Measurements from ENCODE around the gene SLC15A1.
"Not testable (repeated sequence)": the region's sequence is repeated elsewhere in the genome, so short reads cannot be mapped to it uniquely, and the experiment has no call there.

The SLC15A1 gene

DNA sequence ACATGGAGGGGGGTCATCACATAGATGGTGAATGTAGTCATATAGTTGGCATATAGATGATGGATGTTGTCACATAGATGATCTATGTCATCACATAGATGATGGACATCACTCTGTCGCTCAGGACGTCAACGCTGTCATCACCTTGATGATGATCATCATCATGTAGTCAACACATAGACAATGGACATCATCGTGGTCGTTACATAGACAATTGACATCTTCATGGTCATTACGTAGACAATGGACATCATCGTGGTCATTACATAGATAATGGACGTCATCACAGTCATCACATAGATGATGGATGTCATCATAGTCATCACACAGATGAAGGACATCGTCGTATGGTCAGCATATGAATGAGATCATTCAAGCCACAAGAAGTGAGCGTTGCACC lies 28.6 kb upstream of the SLC15A1 start:
- no peak for DNase-seq

DNA sequence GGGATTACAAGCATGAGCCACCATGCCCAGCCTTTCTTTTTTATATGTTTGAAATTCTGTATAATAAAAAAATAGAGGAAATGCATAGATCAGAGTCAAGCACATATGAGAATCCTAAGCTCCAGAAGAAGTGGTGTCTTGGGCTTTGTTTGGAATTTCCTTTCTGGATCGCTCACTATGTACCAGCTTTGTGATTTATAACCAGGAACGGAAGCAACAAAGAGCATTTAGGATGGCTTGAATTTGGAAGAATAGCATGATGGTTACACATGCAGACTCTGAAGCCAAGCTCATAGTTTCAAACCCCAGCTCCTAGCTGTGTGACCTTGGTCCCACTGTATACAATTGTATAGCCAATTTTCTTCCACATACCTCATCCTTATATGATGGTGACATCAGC lies 28.0 kb upstream of the SLC15A1 start:
- DNase-seq: no peak

DNA sequence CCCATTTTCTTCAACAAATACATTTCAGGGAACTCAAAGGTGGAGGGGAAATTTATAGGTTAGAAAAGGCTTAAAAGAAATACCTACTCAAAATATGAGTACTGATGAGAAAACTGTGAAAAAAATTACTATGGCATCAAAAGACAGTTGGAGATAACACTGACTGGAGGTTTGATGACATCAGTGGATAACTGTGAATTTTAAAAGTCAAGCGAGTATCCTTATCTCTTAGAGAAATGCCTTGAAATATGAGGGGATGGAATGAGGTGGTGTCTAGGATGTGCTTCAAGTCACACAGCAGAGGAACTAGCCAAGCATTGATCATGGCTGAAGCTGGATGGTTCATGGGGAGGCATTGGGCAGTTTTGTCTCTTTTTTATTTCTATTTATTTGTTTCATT lies 27.2 kb upstream of the SLC15A1 start:
- DNase-seq: no peak

DNA sequence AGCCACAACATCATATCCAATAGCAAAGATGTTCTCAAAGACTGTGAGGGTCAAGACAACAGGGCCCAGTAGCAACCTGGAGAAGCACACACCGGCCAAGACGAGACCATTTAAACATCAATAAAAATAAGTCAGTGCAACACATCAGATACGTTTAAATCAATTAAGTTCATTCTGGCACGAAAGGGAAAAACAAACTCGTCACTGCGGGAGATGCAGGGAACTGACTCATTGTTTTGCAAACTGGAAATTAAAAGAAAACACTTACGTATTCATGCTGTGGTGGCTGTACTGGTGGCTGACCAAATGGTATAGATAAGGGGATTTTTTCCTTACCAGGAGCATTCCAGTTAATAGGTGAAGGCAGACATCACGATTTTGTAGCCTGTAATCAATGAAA lies 26.3 kb upstream of the SLC15A1 start:
- no peak for DNase-seq

DNA sequence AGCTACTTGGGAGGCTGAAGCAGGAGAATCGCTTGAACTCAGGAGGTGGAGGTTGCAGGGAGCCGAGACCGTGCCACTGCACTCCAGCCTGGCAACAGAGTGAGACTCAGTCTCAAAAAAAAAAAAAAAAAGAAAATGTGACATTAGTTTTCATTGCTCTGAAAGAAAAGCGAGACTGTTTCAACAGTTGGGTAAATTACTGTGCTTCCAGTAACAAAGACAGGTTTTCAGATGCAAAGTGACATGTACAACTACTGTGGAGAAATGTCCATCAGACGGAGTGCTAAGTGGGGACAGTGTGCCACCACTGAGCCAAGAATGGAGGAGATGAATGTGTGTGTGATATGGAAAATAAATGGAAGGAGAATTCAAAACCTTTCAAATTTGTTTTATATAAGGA lies 24.2 kb upstream of the SLC15A1 start:
- no peak for DNase-seq

DNA sequence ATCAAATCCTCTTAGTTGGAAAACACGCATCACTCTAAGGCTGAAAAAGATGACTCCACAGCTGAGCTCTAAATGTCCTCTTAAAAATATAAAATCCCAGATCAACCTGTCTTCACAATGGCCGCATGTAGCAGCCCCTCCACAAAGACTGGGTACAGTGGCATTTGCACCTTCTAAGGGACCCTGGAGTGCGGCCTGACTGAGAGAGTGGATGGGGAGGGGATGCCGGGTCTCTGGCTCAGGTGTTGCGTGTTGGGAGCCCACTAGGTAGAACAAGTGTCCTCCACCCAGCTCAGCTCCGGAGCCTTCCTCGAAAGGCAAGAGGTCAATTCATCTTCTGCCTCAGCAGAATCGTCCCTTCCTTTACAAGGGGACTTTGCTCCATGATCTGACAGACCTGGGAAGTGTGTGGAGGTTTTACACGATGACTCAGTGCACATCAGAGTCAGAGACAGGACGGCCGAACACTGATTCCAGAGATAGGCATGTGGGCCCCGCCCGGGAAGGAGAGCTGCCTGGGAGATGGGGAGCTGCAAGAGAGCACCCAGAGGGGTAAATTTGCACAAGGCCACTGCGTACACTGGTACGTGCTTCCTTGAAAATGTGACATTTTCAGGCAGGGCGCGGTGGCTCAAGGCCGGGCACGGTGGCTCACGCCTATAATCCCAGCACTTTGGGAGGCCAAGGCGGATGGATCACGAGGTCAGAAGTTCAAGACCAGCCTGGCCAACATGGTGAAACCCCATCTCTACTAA lies 23.5 kb upstream of the SLC15A1 start:
- no peak for DNase-seq

DNA sequence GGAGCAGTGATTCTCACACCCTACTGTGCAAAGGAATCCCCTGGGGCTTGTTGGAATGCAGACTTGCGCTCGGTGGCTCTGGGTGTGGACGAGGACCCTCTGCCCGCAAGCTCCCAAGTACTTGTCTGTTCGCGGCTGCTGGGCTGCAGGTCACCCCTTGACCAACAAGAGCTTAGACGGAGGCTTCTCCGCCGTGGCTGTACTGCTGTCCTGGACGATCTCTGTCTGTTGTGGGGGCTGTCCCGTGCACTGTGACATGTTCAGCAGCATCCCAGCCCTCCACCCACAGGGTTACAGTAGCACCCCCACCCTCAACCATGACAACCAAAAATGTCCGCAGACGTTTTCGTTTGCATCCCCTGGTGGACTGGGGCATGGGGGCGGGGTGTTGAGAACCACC lies 22.9 kb upstream of the SLC15A1 start:
- no peak for DNase-seq

DNA sequence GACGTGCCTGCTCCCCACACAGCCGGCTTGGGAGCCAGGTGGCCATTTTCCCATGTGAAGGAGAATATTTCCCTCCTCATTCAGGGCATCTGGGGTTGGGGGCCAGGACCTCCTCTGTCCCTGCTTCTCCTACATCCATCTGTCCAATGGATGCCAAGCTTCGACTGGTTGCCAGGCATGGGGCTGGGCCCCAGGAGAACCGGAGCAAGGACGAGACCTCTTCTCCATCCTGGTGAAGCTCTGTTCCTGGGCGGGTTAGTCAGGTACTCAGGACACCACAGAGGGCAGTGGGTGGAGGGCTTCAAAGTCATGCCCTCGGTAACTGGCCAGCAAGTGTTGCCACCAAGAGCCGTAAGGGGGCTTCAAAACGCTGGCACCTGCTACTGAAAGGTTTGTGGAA lies 22.3 kb upstream of the SLC15A1 start:
- DNase-seq: no peak

DNA sequence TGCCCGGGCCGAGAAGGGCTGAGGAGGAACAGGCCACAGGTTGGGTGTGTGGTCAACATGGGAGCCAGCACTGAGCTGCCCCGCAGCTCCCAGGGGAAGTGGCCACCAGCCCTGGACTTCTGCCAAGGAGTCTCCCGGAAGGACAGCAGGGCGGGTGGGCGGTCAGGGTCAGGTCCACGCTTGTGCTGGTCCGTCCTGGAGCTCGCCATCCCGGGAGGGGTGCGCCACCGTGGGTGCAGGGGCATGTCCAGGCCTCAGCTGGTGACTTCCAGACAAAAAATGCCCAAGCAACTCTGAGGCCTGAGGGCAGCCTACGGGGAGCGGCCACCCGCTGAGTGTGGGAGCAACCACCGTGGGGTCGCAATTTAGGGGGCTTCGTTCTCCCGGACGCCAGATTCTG lies 21.4 kb upstream of the SLC15A1 start:
- DNase-seq: no peak

DNA sequence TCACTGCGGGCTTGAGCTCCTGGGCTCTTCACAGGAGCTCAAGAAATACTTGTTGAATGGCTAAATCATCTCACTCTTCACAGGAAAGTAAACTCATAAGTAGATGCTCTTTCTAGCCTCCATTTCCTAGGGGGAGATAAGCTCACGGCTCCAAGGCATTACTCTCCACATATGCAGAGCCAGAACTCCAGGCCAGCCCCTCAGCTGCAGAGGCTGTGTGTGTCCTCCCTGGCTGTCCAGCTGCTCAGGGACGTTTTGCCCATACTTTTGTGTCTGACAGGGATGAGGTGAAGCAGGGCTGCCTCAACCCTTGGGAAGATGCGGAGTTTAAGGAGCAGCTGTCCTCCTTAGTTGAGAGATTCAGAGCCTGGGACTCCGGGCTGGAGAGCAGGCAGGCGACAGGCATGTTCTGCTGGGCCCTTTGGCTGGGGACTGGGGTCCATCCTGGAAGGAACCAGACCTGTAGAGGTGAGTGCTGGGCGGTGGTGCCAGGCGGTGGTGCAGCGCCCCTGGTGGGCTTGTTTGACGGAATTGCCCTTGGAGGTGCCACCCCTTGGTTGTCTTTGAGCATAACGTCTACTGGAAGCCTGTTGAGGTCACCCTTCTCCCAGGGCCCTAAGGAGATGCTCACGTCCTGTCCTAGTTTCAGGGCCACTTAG lies 20.5 kb upstream of the SLC15A1 start:
- DNase-seq: no peak

DNA sequence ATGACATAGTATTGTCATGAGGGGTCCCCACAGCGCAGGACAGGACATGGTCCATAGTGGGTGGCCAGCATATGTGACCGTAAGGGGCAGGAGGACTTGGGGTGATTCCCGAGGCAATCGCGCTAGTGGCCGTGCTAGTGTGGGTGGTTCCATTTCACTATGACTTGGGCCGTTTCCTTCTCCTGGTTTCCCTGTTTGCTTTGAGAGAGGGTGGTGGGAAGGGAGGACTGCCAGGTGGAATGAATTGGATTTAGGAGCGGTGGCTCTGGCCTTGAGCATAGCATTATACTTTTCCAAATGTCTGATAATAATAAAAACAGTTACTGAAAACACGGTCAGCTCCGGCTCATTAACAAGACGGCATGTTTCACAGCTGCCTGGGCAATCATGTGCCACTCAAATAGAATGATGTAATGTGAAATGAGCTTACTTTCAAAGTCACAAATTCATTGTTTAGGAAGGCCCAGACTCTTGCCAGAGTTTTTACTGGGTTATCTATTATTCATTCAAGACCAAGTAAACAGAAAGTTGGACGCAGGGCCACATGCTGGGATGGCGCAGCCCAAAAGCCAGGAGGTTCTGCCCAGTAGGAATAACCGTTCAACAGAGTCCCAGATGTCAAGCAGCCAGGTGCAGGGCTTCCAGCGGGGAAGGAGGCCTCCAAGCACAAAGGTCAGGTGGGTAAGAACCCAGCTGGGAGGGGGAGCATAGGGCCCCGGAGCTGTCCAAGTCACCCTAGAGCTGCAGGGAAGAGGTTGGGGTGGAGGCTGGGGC lies 19.6 kb upstream of the SLC15A1 start:
- DNase-seq: no peak

DNA sequence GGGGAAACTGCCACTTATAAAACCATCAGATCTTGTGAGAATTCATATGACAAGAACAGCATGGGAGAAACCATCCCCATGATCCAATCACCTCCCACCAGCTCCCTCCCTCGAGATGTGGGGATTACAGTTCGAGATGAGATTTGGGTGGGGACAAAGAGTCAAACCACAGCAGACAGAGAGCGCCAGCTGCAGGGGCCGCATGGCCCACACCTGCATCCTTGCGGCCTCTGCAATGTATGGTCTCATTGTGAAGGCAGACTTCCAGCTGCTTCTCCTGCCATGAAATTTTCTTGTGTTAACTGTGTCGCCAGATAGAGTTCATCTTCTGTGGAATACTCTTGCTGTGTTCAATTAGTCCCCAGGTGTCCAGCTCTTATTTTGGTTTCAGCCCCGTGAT lies 17.3 kb upstream of the SLC15A1 start:
- no peak for DNase-seq

DNA sequence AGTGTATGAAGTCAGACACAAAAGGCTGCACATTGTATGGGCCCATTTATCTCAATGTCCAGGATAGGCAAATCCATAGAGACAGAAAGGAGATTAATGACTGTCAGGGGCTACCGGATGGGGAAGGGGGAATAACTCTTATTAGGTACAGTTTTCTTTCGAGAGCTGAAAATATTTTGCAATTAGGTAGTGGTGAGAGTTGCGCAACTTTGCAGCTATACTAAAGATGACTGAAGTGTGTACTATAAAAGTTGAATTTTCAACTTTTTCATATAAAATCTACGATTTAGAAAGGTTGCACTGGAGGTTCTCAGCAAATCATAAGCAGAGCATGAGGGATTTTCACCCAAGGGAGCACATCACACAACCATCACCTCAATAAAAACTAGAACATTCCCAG lies 16.1 kb upstream of the SLC15A1 start:
- DNase-seq: no peak

DNA sequence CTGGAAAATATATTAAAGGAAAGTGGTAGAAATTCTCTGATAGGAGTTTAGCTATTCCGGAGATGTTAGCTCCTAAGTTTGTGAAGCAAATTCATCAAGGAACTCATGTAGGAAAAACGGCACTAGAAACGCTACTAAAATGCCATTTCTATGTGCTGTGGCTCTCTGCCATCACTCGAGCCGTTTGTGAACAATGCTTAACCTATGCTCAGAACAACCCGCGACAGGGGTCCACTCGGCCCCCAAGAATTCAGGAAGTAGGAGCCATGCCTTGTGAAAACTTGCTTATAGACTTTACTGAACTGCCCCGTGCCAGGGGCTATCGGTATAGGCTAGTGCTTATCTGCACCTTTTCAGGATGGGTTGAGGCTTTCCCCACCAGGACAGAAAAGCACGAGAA lies 14.2 kb upstream of the SLC15A1 start:
- no peak for DNase-seq

DNA sequence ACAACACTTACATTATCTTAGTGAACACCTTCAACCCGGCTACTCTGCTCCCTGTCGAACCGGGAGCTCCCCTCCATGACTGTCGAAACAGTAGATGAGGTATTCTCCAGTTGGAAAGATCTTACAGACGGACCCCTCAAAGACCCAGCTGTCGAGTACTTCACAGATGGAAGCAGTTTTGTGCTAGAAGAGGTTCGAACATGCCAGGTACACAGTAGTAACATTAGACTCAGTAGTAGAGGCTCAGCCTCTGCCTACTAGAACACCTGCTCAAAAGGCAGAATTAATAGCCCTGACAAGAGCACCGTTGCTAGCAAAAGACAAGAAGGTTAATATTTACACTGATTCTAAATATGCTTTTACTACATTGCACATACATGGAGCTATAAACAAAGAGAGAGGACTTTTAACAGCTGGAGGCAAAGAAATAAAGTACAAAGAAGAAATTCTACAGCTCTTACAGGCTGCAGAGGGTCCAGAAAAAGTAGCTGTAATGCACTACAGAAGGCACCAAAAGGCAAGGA lies 13.6 kb upstream of the SLC15A1 start:
- DNase-seq: no peak

DNA sequence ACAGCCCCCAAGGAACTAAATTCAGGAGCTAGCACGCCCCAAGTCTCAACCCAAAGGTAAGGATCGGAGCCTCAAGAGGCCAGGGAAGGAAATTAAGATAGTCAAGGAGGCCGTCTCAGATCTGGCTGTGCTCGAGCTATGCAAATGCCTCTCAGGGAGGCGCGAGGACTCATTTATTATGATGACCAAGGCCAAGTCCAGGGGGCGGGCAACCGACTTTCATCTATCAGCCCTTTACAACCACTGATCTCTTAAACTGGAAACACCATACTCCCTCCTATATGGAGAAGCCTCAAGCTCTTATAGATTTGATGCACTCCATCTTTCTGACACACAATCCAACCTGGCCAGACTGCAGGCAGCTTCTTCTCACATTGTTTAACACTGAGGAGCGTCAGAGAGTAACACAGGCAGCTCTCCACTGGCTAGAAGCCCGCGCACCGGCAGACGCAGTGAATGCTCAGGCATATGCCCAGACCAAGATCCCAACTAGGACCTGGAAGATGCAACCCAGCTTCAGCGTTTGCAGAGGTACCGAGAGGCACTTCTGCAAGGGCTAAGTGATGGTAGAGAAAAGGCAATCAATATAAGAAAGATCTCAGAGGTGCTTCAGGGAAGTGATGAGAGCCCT lies 9.6 kb upstream of the SLC15A1 start:
- no peak for DNase-seq

DNA sequence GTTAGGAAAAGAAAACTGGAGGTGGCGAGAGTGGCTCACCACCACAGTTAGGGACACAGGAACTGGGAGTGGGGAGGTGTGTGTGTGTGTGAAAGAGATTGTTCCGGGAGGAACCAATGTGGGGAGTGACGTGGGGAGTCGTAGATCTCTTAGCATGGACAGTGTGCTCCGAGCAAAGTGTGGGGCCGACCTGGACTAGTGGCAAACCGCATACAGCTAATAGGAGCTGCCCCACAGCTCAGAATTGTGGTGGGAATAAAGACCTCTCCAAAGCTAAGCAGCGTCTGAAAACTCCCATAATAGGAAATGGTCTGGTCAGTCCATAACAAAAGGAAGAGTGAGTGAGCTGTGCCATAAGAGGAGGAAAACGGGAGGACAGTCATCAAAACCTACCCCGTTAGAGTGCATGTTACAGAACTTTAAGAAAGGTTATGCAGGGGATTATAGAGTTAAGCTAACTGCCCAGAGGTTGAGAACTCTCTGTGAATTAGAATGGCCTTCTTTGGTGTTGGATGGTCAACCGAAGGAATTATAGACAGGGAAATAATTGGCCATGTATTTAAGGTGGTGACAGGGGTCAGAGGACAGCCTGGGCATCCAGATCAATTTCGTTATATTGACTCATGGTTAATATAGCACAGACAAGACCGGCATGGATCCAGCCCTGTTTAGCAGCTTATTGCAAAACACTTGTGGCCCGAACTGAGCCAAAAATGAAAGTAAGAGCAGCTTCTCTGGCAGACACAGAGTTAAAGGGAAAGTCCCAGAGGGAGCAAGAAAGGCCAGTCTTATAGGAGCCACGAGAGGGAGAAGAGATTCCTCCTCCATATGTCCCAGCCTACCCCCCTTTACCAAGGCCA lies 8.9 kb upstream of the SLC15A1 start:
- no peak for DNase-seq

DNA sequence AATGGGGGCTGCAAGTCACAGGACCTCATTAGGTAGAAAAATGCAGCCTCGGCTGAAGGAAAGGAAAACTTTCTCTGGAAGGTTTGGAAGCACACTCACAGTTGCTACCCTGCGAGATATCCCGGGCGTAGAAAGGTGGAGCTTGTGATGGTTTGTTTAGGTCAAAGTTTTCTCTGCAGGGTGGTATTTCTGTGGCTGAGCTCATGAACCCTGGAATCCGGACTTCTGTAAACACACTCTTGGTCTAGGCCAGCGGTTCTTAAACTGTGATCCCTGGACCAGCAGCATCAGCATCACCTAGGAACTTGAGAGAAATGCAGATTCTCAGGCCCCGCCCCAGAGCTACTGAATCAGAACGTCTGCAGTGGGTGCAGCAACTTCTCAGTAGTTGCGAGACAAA lies 3.3 kb upstream of the SLC15A1 start:
- no peak for DNase-seq

DNA sequence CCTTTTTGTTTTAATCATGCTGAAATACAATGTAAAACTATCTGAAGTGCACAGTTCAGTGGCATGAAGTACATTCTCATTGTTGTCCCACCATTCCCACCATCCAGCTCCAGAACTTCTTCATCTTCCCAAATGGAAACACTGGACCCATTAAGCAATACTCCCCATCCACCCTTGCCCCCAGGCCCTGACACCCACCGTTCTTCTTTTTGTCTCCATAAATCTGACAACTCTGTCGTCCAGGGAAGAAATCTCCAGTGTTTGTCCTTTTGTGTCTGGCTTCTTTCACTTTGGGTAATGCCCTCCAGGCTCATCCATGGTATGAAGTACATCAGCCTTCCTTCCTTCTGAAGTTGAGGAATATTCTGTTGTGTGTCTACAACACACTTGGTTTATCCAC lies 2.6 kb upstream of the SLC15A1 start:
- DNase-seq: no peak

DNA sequence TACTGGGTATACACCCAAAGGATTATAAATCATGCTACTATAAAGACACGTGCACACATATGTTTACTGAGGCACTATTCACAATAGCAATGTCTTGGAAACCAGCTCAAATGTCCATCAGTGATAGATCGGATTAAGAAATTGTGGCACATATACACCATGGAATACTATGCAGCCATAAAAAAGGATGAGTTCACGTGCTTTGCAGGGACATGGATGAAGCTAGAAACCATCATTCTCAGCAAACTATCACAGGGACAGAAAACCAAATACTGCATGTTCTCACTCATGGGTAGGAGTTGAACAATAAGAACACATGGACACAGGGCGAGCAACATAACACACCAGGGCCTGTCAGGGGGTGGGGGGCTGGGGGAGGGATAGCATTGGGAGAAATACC lies 2.0 kb upstream of the SLC15A1 start:
- not testable (repeated sequence) for DNase-seq

DNA sequence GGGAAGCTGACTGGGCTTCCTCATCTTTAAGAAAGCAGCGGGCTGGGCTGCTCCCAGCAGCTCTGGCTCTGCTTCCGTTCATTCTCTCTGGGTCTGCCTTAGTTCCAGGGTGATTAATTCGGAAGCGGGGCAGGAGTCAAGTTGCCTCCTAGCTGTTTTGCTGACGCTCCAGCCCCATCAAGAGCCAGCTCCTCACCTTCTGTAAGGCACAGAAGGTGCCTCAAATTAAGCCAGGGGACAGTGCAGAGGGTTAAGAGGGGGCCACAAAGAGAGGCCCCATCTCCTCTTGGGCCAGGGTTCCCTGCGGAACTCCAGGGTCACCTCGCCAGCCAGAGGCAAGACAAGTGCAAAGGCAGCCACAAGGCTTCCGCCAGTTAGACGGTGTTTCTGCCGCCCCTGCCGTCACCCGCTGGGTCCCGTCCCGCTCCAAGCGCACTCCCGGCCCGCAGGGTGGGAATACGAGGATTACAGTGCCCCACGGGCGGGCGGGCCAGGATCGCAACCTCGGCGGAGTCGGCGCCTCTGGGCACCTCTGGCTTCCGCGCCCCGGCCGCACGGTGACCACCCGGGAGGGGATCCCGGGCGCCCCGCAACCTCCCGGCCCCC lies 508 bp downstream of the SLC15A1 start:
- no peak for DNase-seq

DNA sequence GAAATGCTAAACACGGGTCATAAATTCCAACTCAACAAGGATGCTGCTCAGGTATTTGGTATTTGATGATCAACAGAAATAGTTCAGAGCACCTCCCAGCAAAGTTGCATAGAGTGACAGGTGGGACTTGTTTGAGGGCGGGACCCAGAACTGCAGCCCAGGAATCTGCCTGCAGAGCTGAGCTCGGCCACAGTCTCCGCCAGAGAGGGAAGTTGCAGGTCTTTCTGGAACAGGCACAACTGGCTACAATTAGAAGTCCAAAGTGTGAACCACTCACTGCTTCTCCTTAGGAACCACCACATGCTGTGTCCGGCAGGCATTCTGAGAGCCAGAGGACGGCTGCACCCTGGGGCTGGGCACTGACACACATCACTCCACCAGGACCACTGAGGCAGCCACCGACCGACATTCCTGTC lies 1.1 kb downstream of the SLC15A1 start:
- DNase-seq: no peak
